Activated CD4-positive, CD25-positive, alpha-beta regulatory T cell treated with anti-CD3 and anti-CD28 coated beads, Interleukin-2, amount 50 U/mL, for 24 hours (primary cell): ENCODE measurements around the gene PTPRG.

Experiments
- ATAC-seq, 2 donors: fragments of 150-1000 bp; cut with Tn5 transposase; one replicate each; pipeline ENCODE4 v1.10.0; 2021; ENCODE audit warnings: mild to moderate bottlenecking in 1 of 2, moderate library complexity in 1 of 2

PTPRG gene

DNA sequence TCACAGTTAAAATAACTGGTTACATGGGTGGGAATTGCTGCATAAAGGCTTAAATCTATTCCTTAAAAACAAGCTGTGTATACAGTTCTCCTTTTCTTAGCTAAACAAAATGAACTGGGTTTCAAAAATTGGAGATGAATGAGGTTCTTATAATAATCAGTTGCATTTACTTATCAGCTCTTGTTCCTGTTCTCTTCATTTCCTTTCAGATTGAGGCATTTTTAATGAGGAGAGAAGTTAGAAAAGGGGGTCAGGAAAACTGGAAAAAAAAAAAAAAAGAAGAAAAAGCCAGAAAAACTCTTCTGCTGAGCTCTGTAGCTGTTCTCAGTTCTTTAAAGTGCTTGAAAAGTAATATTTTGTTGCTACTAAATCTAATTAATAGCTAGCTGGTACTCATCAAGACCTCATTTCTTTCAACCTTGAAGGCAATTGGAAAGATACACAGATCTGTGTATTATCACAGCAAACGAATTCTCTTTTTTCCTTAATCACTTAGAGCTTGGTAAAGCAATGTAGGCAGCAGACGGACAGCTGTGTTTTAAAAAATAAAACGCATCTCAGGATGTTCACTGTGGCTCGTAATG lies 32.2 kb downstream of the PTPRG start:
- no peak for ATAC-seq

- no peak for ATAC-seq
These were observed 33.0 kb downstream of the PTPRG start for GRCh38 chr3:61594144-61594963.

DNA sequence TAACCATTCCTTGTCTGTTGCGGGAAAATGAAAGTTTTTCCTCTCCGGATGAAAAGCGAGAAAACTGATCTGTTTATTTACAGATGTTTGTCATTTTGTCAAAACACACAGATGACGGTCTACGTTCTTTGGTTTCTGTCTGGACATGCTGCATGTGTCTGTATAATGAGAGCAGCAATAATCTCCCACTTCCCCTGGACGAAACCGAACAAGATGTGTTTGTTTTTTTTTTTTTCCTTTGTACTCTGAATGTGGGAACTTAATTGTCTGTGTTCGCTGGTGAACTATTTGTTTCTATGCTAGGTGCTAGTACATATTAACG lies 33.6 kb downstream of the PTPRG start:
- no peak for ATAC-seq

GRCh38 chr3:61595288-61595687 lies 33.9 kb downstream of the PTPRG start:
- ATAC-seq, result no peak

DNA sequence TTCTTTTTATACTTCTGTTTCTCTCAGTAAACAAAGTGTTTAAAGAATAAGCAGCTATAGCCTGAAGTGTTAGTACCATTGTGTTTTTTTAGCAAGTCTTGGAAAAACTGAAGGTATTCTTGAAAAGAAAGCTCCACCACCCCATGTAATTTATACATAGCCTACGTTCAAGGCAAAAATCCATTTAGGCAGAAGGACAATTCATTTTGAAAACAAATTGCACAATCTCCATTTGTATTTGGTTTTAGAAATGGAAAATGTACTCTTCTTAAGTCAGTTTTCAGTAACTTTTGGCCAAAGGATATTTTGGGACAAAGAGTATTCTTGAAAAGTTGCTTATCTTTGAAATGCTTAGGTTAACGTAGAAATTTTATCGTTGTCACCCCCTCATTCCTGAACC lies 34.5 kb downstream of the PTPRG start:
- ATAC-seq, result no peak

GRCh38 chr3:61597906-61598305 lies 36.5 kb downstream of the PTPRG start:
- no peak for ATAC-seq

DNA sequence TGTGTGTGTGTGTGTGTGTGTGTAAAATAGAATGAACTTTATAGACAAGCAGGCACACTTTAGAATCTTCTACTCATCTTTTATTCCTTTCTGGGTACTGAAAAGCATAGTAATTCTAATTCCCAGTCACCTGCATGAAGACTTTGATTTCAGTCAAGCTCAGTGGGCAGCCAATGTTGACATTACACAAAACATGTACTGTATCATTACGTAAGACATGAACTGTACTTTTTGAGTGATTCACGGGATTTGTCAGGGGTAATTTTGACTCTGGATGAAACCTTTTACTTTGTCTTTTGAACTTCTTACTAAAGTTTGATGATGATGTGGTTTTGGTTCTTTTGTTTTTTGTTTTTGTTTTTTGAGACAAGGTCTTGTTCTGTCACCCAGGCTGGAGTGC lies 38.8 kb downstream of the PTPRG start:
- no peak for ATAC-seq

DNA sequence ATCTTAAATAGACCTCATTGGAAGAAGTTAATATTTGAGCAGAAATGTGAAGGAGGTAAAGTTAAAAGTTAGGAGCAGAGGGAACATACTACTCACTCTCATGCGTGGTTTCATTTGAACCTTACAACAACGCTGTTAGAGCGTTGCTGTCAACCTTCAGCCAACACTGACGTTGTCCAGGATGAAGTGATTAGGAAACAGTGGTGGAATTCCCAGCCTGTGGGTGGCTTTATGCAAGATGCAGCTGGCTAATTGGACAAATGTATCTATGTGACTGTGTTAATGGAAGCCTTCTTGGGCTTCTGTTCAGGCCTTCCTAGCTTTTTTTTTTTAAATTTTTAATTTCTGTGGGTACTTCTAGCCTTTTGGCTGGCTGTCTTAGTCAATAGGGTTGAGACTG lies 40.5 kb downstream of the PTPRG start:
- ATAC-seq, result no peak

DNA sequence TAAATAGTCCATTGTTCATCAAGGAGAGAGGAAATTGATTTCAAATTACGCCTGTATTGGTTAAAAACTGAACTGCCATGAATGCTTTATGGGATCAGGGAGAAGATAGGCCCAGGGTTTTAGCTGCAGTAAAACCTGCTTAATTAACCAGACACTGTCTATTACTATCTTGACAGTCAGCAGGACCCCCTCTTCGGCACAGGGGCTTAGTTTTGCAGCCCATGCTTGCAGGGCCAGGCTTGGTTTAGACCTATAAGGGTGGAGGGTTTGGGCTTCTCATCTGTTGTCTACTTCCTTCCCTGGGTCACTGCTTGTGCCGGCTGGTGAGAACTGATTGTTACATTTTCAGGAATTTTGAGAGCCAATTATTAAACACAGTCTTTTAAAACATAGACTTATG lies 41.1 kb downstream of the PTPRG start:
- no peak for ATAC-seq

DNA sequence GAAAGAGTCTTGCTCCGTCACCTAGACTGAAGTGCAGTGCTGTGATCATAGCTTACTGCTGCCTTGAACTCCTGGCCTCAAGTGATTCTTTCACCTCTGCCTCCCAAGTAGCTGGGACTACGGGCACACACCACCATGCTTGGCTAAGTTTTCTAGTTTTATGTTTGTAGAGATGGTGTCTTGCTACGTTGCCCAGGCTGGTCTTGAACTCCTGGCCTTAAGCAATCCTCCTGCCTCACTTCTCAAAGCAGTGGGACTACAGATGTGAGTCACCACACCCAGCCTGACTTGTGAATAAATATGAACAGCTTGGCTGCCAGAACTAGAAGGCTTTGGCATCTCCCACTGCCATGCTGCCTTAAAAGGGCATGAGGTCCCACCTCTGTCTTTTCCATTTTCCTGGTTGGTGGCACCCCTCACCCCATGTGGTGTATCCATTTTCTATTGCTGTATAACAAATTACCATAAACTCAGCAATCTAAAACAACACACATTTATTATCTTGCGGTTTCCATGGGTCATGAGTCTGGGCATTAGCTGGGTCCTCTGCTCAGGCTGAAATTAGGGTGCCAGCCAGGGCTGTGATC lies 44.3 kb downstream of the PTPRG start:
- no peak for ATAC-seq

GRCh38 chr3:61606196-61606595 lies 44.8 kb downstream of the PTPRG start:
- ATAC-seq, result no peak

DNA sequence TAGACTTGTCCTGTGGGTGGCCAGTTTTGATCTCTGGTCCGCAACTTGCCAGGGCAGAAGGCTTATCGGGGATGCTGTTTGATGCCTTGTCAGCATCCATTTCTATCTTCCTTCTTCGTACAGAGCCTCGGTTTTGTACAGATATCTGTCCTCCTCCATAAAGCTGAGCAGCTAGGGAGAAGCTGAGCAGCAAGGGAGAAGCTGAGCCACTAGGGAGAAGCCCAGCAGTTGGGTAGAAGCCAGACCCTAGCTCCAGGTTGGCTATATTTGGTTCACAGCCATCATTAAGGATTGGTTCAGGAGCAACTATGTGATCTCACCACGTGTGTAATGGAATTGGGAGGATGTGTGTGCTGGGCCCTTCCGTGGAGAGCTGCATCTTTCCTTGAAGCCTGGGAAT lies 46.7 kb downstream of the PTPRG start:
- ATAC-seq, result no peak

GRCh38 chr3:61608711-61609110 lies 47.3 kb downstream of the PTPRG start:
- ATAC-seq, result no peak

GRCh38 chr3:61610316-61610715 lies 48.9 kb downstream of the PTPRG start:
- ATAC-seq, result no peak

DNA sequence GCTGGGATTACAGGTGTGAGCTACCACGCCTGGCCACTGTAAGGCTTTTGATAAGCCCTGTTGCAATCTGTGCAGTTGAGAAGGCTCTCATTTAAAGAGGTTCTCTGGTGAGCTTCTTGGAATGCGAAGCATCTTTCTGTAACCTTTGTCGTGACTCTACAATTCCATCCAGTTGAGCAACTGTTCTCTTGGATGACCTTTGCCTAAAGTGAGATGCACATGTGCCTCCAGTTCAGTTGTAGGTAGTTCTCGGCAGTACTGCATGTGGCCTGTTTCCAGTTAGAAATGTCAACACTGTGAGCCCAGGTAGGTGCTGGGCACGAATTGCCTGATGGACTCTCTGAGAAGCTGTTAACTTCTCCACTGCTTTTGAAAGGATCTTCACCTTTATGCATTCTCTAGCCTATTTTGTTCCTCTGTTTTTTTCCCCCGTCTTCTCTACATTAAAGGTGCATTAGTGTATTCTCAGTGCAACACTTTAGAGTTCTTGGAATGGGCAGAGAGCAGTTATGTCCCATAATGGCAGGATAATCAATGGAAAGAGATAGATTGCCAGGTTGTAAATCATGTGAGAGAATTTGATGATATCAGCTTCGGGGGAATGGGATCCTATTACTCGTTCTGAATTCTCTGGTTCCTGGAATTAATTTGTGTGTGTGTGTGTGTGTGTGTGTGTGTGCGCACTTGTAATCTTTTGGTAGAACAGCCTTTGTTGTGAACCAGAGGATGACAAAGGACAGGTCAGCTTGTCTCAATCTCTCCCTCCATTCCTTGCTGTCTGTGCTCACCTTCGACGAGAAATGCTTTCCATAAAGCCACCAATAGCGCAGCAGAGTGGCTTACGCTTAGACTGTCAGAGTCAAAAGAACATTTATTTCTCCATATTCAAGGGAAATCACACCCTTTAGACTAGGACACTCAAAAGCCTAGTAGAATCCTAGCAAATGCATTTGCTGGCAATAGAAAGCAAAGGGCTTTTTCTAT lies 51.1 kb downstream of the PTPRG start:
- ATAC-seq, result no peak

DNA sequence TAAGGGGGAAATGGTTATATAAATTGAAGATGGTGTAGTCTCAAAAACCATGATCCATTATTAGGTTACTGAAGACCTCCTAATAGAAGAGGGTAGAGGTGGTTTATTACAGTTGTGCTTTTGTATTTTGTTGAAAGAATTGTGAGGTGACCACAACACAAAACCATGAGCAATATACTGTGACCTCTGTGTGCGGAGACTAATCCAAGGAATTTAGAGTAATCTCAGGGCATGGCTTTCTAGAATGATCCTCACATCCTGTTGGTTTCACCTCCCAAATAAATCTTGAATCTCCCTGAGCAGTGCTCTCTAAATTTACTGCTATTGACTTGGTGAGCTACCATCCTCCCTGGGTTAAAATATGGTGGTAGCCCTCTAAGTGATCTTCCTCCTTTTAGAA lies 52.3 kb downstream of the PTPRG start:
- ATAC-seq, result no peak

DNA sequence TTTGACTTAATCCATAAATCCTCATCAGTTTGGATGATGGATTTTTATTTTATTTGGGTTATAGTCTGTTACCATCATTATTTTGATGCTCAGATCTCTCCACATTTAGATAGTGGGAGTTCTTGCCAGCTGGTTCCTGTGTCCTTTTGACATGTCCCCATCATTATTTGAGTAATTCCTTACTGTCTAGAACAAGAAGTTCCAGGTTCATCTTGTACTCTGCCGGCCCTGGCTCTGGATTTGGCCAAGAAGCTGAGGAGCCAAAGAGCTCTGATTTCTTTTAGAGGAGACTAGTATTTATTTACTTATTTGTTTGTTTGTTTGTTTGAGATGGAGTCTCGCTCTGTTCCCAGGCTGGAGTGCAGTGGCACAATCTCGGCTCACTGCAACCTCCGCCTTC lies 54.3 kb downstream of the PTPRG start:
- ATAC-seq, result no peak

- no peak for ATAC-seq
These were observed 55.2 kb downstream of the PTPRG start for GRCh38 chr3:61616586-61616985.

GRCh38 chr3:61617041-61617440 lies 55.7 kb downstream of the PTPRG start:
- ATAC-seq, result no peak

- ATAC-seq, result no peak
These were observed 56.3 kb downstream of the PTPRG start for GRCh38 chr3:61617651-61618050.

DNA sequence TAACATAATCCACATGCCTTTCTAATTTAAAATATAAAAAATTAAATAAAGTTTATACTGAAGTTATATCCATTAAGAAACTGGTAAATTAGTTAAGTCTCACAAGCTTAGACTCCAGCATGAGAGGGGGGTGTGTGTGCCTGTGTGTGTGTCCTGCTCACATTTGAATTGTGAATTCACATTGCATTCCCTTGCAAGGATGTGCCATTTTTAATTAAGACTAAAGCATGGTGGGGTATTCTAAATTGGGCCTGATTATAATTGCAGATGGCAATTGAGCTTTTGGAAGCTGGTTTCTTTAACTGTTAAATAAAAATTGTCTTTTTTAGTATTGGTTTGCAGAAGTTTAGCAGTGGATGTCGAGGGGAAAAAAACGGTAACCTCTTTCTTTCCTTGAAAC lies 56.9 kb downstream of the PTPRG start:
- ATAC-seq, result no peak

- ATAC-seq, result no peak
These were observed 57.5 kb downstream of the PTPRG start for GRCh38 chr3:61618871-61619270.

- no peak for ATAC-seq
These were observed 58.7 kb downstream of the PTPRG start for GRCh38 chr3:61620073-61620472.
